ENCODE data around the gene HK2. TPM values are rescaled to one million over a fixed set of nuclear protein-coding genes. Genes with fewer than 3 reads are reported as not detected.

The HK2 gene
- total RNA-seq, 4 donors from 2014 or later = 9.3 to 24.4 (median 15.1) TPM

DNA sequence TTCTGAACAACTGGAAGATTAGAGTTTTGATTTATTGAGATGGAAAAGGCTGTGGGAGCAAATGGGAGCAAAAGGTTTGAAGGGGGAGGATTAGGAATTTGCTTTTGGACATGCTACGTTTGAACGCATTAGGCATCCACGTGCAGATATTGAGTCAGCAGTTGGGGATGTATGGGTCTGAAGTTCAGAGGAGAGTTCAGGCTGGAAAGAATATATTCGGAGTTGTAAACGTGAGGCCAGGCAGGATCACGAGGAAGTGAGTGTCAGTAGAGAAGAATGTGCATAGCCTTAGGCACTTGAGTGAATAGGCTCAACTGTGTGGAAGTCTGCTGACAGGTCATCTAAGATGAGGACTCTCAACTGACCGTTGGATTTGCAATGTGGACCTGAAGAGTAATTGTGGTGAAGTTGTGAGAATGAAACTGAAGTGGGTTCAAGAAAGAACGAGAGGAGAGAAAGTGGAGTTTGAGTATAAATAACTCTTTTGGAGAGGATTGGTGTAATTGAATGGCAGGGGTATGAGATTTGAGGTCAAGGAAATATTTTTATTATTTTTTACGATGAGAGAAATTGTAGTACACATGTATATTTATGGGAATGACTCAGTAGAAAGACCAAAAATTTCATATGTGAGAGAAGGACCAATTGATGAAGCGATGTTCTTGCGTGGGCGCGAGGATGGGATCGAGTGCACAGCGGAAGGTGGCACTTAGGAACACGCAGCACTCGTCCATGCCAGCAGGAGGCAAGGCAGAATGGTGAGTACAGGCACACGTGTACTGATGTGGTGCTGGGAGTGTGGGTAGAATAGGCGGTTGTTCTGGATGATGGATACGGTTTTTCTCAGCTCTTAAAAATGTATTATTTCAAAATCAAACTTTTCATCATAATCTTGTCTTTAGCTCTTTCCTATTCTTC is 84.0 kb downstream of the HK2 start:
- peaks cover 7% of the 10 kb centered on the region for H3K27me3 ChIP-seq
- H3K4me3 ChIP-seq = no peak overlapping the region

DNA sequence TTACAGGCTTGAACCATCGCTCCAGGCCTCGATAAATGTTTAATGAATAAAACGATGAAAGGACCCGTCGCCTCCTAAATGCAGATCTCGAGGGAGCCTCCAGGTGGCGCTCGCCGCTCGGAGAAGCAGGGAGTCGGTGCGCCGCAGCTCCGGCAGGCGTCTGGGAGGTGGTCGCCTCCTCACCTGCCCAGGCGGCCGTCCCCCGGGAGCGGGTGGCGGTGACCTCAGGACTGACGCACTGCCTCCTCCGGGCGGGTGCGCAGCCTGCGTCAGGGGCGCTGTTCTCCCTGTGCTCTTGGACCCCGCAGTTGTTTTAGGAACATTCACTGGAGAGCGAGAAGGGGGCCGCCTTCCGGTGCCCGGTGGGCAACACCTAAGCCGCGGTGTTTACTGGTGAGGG is 85.9 kb downstream of the HK2 start:
- H3K4me3 ChIP-seq = peak overlapping the region; percentile 31
- H3K27me3 ChIP-seq = peaks cover 7% of the 10 kb centered on the region
- peaks cover 4% of the 10 kb centered on the region for H3K4me1 ChIP-seq
- no peak for DNase-seq (ENCODE audit: low spot score in 2 of 2)
- H3K9me3 ChIP-seq = no peaks in the 10 kb centered on the region
- H3K27ac ChIP-seq = no peak overlapping the region
- no peaks in the 10 kb centered on the region for H3K36me3 ChIP-seq
- TF ChIP-seq POLR2AphosphoS5 (IDR thresholded peaks at IDR 0.05) (no peak), EP300 (IDR thresholded peaks at IDR 0.05) (no peak), POLR2A (IDR thresholded peaks at IDR 0.05) (no peak), CTCF (IDR thresholded peaks at IDR 0.05) (peak in 1 of 2 donors; percentile 66)
- 5% methylated on average over 16 of the region's 34 CpGs for WGBS

More for the DNA sequence above, 84.0 kb downstream of the HK2 start:
- Histone ChIP-seq H3K9me3 (no peaks in the 10 kb centered on the region), H3K27ac (no peak overlapping the region), H3K4me1 (peaks cover 4% of the 10 kb centered on the region), H3K36me3 (no peaks in the 10 kb centered on the region)
- TF ChIP-seq POLR2AphosphoS5 (IDR thresholded peaks at IDR 0.05) (no peak), EP300 (IDR thresholded peaks at IDR 0.05) (no peak), CTCF (IDR thresholded peaks at IDR 0.05) (no peak), POLR2A (IDR thresholded peaks at IDR 0.05) (no peak)
- no peak for DNase-seq (ENCODE audit: low spot score in 2 of 2)
- WGBS = 76% methylated on average over 20 of the region's 20 CpGs

- H3K27me3 ChIP-seq = peaks cover 7% of the 10 kb centered on the region
- no peak overlapping the region for H3K4me3 ChIP-seq
- TF ChIP-seq EP300 (IDR thresholded peaks at IDR 0.05) = no peak
- TF ChIP-seq POLR2A (IDR thresholded peaks at IDR 0.05) = no peak
- TF ChIP-seq CTCF (IDR thresholded peaks at IDR 0.05) = no peak
- no peak for TF ChIP-seq POLR2AphosphoS5 (IDR thresholded peaks at IDR 0.05)
- DNase-seq (ENCODE audit: low spot score in 2 of 2) = no peak
- no peaks in the 10 kb centered on the region for H3K9me3 ChIP-seq
- no peaks in the 10 kb centered on the region for H3K36me3 ChIP-seq
- no peak overlapping the region for H3K27ac ChIP-seq
- peaks cover 4% of the 10 kb centered on the region for H3K4me1 ChIP-seq
- WGBS = 81% methylated on average over 2 of the region's 2 CpGs
Observed at GRCh38 chr2:74921236-74921736, 87.4 kb downstream of the HK2 start.

DNA sequence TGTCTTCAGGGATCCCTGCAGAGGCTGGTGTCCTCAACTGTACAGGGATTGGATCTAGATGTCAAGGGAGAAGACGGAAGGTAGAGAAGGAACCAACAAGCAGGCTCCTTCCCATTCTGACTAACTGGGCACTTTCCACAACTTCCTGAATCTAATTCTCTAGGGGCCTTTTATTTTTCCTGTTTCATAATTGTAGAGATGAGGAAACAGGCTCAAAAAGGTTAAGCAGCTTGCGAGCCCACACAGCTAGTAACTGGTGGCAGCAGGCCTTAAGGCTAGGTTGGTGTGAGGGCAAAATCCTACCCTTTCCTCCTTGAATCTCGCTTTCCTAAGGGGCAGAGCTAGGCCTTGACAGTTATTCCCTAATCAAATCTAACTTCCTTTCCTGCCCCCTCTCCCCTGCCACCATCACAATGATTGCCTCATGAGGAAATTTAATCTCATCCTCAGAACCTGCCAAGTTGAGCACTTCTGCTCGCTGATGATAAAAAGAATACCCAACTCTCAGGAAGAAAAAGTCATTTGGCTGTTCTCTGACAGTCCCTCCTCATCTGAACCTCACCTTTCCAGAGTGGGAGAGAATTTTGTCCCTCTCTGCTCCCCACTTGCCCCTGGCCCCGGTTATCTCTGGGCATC is 88.8 kb downstream of the HK2 start:
- no peak for DNase-seq (ENCODE audit: low spot score in 2 of 2)
- no peaks in the 10 kb centered on the region for H3K36me3 ChIP-seq
- H3K4me1 ChIP-seq = peaks cover 4% of the 10 kb centered on the region
- H3K27ac ChIP-seq = no peak overlapping the region
- no peak for TF ChIP-seq EP300 (IDR thresholded peaks at IDR 0.05)
- TF ChIP-seq POLR2AphosphoS5 (IDR thresholded peaks at IDR 0.05) = no peak
- TF ChIP-seq CTCF (IDR thresholded peaks at IDR 0.05) = no peak
- TF ChIP-seq POLR2A (IDR thresholded peaks at IDR 0.05) = no peak
- H3K9me3 ChIP-seq = no peaks in the 10 kb centered on the region
- H3K27me3 ChIP-seq = peaks cover 7% of the 10 kb centered on the region
- WGBS = 72% methylated on average over 5 of the region's 5 CpGs
- H3K4me3 ChIP-seq = no peak overlapping the region
